ENCODE data around the gene CCL19.

DNA sequence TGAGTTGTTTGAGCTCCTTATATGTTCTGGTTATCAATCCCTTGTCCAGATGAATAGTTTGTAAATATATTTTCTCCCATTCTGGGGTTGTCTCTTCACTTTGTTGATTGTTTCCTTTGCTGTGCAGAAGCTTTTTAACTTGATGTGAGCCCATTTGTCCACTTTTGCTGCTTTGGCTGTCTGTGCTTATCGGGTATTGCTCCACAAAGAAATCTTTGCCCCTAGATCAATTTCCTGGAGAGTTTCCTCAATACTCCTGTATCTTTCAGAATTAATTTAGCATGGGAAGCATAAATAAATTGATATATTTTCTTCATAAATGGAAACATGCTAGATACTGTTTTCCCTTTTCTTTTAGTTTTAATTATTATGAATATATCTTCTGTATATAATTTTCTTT is 41.4 kb upstream of the CCL19 start:
- TF ChIP-seq, protein P1, sequence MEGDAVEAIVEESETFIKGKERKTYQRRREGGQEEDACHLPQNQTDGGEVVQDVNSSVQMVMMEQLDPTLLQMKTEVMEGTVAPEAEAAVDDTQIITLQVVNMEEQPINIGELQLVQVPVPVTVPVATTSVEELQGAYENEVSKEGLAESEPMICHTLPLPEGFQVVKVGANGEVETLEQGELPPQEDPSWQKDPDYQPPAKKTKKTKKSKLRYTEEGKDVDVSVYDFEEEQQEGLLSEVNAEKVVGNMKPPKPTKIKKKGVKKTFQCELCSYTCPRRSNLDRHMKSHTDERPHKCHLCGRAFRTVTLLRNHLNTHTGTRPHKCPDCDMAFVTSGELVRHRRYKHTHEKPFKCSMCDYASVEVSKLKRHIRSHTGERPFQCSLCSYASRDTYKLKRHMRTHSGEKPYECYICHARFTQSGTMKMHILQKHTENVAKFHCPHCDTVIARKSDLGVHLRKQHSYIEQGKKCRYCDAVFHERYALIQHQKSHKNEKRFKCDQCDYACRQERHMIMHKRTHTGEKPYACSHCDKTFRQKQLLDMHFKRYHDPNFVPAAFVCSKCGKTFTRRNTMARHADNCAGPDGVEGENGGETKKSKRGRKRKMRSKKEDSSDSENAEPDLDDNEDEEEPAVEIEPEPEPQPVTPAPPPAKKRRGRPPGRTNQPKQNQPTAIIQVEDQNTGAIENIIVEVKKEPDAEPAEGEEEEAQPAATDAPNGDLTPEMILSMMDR (IDR thresholded peaks at IDR 0.05) = no peak
- no peak for TF ChIP-seq POLR2AphosphoS5 (IDR thresholded peaks at IDR 0.05; ENCODE audit: low read depth, low read length)
- TF ChIP-seq SIN3A (IDR thresholded peaks at IDR 0.05; ENCODE audit: borderline replicate concordance, insufficient read depth, low read depth, low read length) = no peak
- TF ChIP-seq, protein P2, sequence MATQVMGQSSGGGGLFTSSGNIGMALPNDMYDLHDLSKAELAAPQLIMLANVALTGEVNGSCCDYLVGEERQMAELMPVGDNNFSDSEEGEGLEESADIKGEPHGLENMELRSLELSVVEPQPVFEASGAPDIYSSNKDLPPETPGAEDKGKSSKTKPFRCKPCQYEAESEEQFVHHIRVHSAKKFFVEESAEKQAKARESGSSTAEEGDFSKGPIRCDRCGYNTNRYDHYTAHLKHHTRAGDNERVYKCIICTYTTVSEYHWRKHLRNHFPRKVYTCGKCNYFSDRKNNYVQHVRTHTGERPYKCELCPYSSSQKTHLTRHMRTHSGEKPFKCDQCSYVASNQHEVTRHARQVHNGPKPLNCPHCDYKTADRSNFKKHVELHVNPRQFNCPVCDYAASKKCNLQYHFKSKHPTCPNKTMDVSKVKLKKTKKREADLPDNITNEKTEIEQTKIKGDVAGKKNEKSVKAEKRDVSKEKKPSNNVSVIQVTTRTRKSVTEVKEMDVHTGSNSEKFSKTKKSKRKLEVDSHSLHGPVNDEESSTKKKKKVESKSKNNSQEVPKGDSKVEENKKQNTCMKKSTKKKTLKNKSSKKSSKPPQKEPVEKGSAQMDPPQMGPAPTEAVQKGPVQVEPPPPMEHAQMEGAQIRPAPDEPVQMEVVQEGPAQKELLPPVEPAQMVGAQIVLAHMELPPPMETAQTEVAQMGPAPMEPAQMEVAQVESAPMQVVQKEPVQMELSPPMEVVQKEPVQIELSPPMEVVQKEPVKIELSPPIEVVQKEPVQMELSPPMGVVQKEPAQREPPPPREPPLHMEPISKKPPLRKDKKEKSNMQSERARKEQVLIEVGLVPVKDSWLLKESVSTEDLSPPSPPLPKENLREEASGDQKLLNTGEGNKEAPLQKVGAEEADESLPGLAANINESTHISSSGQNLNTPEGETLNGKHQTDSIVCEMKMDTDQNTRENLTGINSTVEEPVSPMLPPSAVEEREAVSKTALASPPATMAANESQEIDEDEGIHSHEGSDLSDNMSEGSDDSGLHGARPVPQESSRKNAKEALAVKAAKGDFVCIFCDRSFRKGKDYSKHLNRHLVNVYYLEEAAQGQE (IDR thresholded peaks at IDR 0.05; ENCODE audit: insufficient read depth in 1 of 2, low read depth in 2 of 2, low read length in 1 of 2) = no peak

Measured in Panc1 (cell line).